H1 (cell line): ENCODE data around the gene PDZD2. TPM values are rescaled to one million over a fixed set of nuclear protein-coding genes. Genes with fewer than 3 reads are reported as not detected.

ENCODE experiments used
- CTCF ChIA-PET: fragments of 300-600 bp; sonication (Branson Sonifier 250); formaldehyde crosslinking; loops from one replicate; lab custom pipeline; 2021; ENCODE audit not compliant: partially characterized antibody; lab: Charles Lee
- POLR2A ChIA-PET: fragments of 300-600 bp; sonication (Branson Sonifier 250); formaldehyde crosslinking; loops from one replicate; lab custom pipeline; 2021; ENCODE audit warnings: inconsistent platforms; ENCODE audit not compliant: partially characterized antibody; lab: Charles Lee
- DNase-seq, 2 experiments: peaks; one replicate each; pipeline versions ENCODE4 v3.0.0 to v3.0.0-alpha.2; 2010 to 2022; ENCODE audit warnings: low spot score in 2 of 2, low read depth in 1 of 2, mixed read lengths in 1 of 2
- FAIRE-seq: peaks from 2 replicates; lab custom pipeline; 2011; peaks lifted over from hg19 to GRCh38; lab: Jason Lieb, UNC
- H2AFZ ChIP-seq: 2 replicates; pipeline ENCODE4 v1.8.1; 2012; ENCODE audit warnings: low read length, inconsistent platforms
- H2AK5ac ChIP-seq: 2 replicates; pipeline ENCODE4 v1.6.1; 2013; ENCODE audit warnings: low read depth, low read length
- H2BK120ac ChIP-seq: replicated peaks from 2 replicates; pipeline ENCODE3; 2013; ENCODE audit warnings: low read depth, low read length, inconsistent platforms
- H2BK12ac ChIP-seq: 2 replicates; pipeline ENCODE4 v1.6.1; 2013; ENCODE audit warnings: low read depth, low read length
- H2BK15ac ChIP-seq: 2 replicates; pipeline ENCODE4 v1.6.1; 2013; ENCODE audit warnings: low read length
- H2BK20ac ChIP-seq: 2 replicates; pipeline ENCODE4 v1.6.1; 2013; ENCODE audit warnings: low read length
- H2BK5ac ChIP-seq: 2 replicates; pipeline ENCODE4 v1.6.1; 2013; ENCODE audit warnings: low read depth, low read length
- H3K14ac ChIP-seq: 2 replicates; pipeline ENCODE4 v1.6.1; 2013; ENCODE audit warnings: inconsistent platforms; ENCODE audit not compliant: insufficient read length
- H3K18ac ChIP-seq: 2 replicates; pipeline ENCODE4 v1.6.1; 2013; ENCODE audit warnings: low read length; ENCODE audit errors: extremely low read depth
- H3K23ac ChIP-seq: 2 replicates; pipeline ENCODE4 v1.6.1; 2013; ENCODE audit warnings: inconsistent platforms; ENCODE audit not compliant: insufficient read length
- H3K23me2 ChIP-seq: 2 replicates; pipeline ENCODE4 v1.6.1; 2013; ENCODE audit warnings: low read depth, low read length
- H3K27ac ChIP-seq: 2 replicates; pipeline ENCODE4 v1.6.1; 2011; ENCODE audit warnings: low read depth, low read length, inconsistent platforms
- H3K27me3 ChIP-seq, 4 experiments: replicated peaks in 1 of 4; 1 replicate in 1 of 4; 2 replicates in 3 of 4; pipeline versions ENCODE4 v1.6.1 to v1.8.1; 2011 to 2013; ENCODE audit warnings: low read length in 3 of 4, mild to moderate bottlenecking in 3 of 4, inconsistent platforms in 2 of 4, mixed read lengths in 2 of 4, moderate library complexity in 1 of 4; ENCODE audit not compliant: control insufficient read depth in 3 of 4, insufficient read depth in 3 of 4; ENCODE audit errors: extremely low read depth in 1 of 4
- H3K36me3 ChIP-seq, 4 experiments: 2 replicates each; pipeline versions ENCODE4 v1.6.1 to v1.8.1; 2011 to 2013; ENCODE audit warnings: mild to moderate bottlenecking in 4 of 4, low read length in 3 of 4, moderate library complexity in 2 of 4, control low read depth in 1 of 4, inconsistent platforms in 1 of 4; ENCODE audit not compliant: insufficient read depth in 4 of 4, control insufficient read depth in 2 of 4
- H3K4ac ChIP-seq: replicated peaks from 2 replicates; pipeline ENCODE3; 2013; ENCODE audit warnings: low read length, low read depth, mixed read lengths, inconsistent platforms; ENCODE audit not compliant: insufficient read length
- H3K4me1 ChIP-seq, 4 experiments: replicated peaks in 1 of 4; 1 replicate in 1 of 4; 2 replicates in 3 of 4; pipeline versions ENCODE4 v1.6.1 to v1.8.1; 2011 to 2013; ENCODE audit warnings: low read length in 3 of 4, inconsistent platforms in 2 of 4, mixed read lengths in 1 of 4; ENCODE audit not compliant: insufficient read depth in 4 of 4, control insufficient read depth in 3 of 4
- H3K4me2 ChIP-seq, 2 experiments: 2 replicates each; pipeline versions ENCODE4 v1.6.1 to v1.8.1; 2011 to 2013; ENCODE audit warnings: low read depth in 2 of 2, low read length in 2 of 2, control low read depth in 1 of 2, inconsistent platforms in 1 of 2, mild to moderate bottlenecking in 1 of 2; ENCODE audit not compliant: insufficient read depth in 1 of 2
- H3K4me3 ChIP-seq, 4 experiments: fragments of 200-600, 300-600 bp in 1 of 4; sonication (generic), shearing (Covaris generic), sonication (Bioruptor Twin) in 1 of 4; 2 replicates each; pipeline versions ENCODE4 v1.5.1 to v1.8.1; 2011 to 2016; ENCODE audit warnings: low read length in 4 of 4, low read depth in 3 of 4, control low read depth in 2 of 4, inconsistent platforms in 2 of 4, mild to moderate bottlenecking in 2 of 4, mixed read lengths in 1 of 4, moderate library complexity in 1 of 4; ENCODE audit not compliant: insufficient read depth in 2 of 4; ENCODE audit errors: extremely low read depth in 1 of 4
- H3K56ac ChIP-seq: replicated peaks from 2 replicates; pipeline ENCODE3; 2013; ENCODE audit warnings: low read depth, mild to moderate bottlenecking, mixed read lengths, low read length, inconsistent platforms; ENCODE audit not compliant: insufficient read length
- H3K79me1 ChIP-seq: 2 replicates; pipeline ENCODE4 v1.6.1; 2013; ENCODE audit warnings: low read depth, low read length, control low read depth
- H3K79me2 ChIP-seq, 2 experiments: 2 replicates each; pipeline versions ENCODE4 v1.6.1 to v1.8.1; 2012 to 2013; ENCODE audit warnings: low read length in 2 of 2, mild to moderate bottlenecking in 2 of 2, inconsistent platforms in 1 of 2; ENCODE audit not compliant: insufficient read depth in 2 of 2, control insufficient read depth in 1 of 2
- H3K9ac ChIP-seq, 4 experiments: replicated peaks in 1 of 4; 1 replicate in 1 of 4; 2 replicates in 3 of 4; pipeline versions ENCODE4 v1.6.1 to v1.8.1; 2011 to 2013; ENCODE audit warnings: low read depth in 3 of 4, low read length in 3 of 4, control low read depth in 2 of 4, mild to moderate bottlenecking in 2 of 4, moderate library complexity in 2 of 4, inconsistent platforms in 1 of 4; ENCODE audit errors: extremely low read depth in 1 of 4
- H3K9me3 ChIP-seq, 2 experiments: 2 replicates each; pipeline versions ENCODE4 v1.6.1 to v1.8.1; 2012 to 2013; ENCODE audit warnings: mild to moderate bottlenecking in 2 of 2, moderate library complexity in 2 of 2, control low read depth in 1 of 2, inconsistent platforms in 1 of 2, low read depth in 1 of 2, low read length in 1 of 2, mixed read lengths in 1 of 2; ENCODE audit not compliant: insufficient read depth in 2 of 2
- H4K20me1 ChIP-seq, 2 experiments: replicated peaks in 1 of 2; 2 replicates each; pipeline versions ENCODE3 to v1.8.1; 2011 to 2013; ENCODE audit warnings: inconsistent platforms in 2 of 2, low read length in 2 of 2, mild to moderate bottlenecking in 1 of 2; ENCODE audit not compliant: insufficient read depth in 2 of 2, control insufficient read depth in 1 of 2
- H4K5ac ChIP-seq: 2 replicates; pipeline ENCODE4 v1.6.1; 2013; ENCODE audit warnings: low read length, low read depth, mixed read lengths, inconsistent platforms; ENCODE audit not compliant: insufficient read length
- H4K8ac ChIP-seq: 2 replicates; pipeline ENCODE4 v1.8.0; 2013; ENCODE audit warnings: mild to moderate bottlenecking, moderate library complexity, low read length, inconsistent platforms; ENCODE audit not compliant: insufficient read depth; ENCODE audit errors: extremely low read depth
- H4K91ac ChIP-seq: replicated peaks from 2 replicates; pipeline ENCODE3; 2013; ENCODE audit warnings: low read length, mixed read lengths, inconsistent platforms; ENCODE audit not compliant: insufficient read length
- FOSL1 ChIP-seq: IDR thresholded peaks from 2 replicates; pipeline ENCODE4 v1.6.1; 2011; ENCODE audit warnings: mild to moderate bottlenecking, low read depth, low read length, moderate library complexity; ENCODE audit not compliant: insufficient read depth
- WGBS, 2 experiments: shearing (Covaris generic) in 1 of 2; methylation state at CpG; one replicate each; pipeline versions ENCODE4 v1.1.6 to v1.1.7; 2013 to 2015; ENCODE audit warnings: low lambda C conversion rate in 2 of 2, mixed read lengths in 2 of 2, inconsistent platforms in 1 of 2, low coverage in 1 of 2, missing lambda C conversion rate in 1 of 2; ENCODE audit not compliant: insufficient replicate concordance in 2 of 2, insufficient coverage in 1 of 2, insufficient read length in 1 of 2; ENCODE audit errors: extremely low coverage in 1 of 2, missing lambda C conversion rate in 1 of 2; 5-methylcytosine and 5-hydroxymethylcytosine counted together
- polyA plus RNA-seq, 7 experiments: library from polyadenylated mRNA; depleted of rRNA in 3 of 7; stranded (reverse) in 5 of 7; unstranded in 2 of 7; fragments of >200 nt in 5 of 7; fragments of 200-250 nt in 2 of 7; gene quantifications; 1 replicate in 5 of 7; 2 replicates in 1 of 7; 4 replicates in 1 of 7; pipeline versions ENCODE4 v1.2.1 to v1.2.3, GENCODE V29; 2011 to 2013; ENCODE audit warnings: missing spikeins in 2 of 7, mixed read lengths in 2 of 7
- total RNA-seq: library from RNA; stranded (reverse); fragmentation: NEBNext Ultra II Directional; extraction: Animal tissue kit (Norgen Biotek cat#: 25700); gene quantifications from 2 replicates; pipeline ENCODE4 v1.2.1, GENCODE V29; 2021

Gene PDZD2
- total and polyA plus RNA-seq, 2 of the 8 experiments (the other 6 are each of a cell fraction or from before 2014, with no cell fraction given), result 1.2 to 6.8 TPM

DNA sequence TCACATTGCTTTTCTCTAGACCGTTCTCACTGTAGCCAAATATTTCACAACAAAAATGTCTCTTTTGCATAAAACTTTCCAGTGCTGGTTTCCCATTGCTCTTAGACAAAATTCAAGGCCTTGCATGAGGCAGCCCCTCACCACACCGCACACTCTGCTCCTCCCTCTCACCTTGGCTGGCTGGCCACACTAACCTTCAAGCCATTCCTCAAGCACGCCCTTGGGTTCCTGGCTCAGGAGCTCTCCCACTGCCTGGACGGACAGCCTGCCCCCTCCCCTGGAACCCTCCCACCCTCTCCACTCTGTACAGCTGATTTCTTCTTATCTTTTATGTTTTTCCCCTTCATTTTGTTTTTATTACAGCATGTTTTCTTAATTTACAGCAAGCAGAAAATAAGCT, 83.2 kb downstream of the PDZD2 start:
- 89% methylated on average over 4 of the region's 4 CpGs; no CpG with 5 or more reads in 1 of the 2 experiments for WGBS, 2 experiments
- H2AK5ac ChIP-seq, result no peak overlapping the region
- no peaks in the 10 kb centered on the region for H3K27me3 ChIP-seq
- no peak overlapping the region for H3K9ac ChIP-seq
- H3K79me1 ChIP-seq, result no peaks in the 10 kb centered on the region
- no peak overlapping the region for H3K4me2 ChIP-seq
- no peak for FAIRE-seq
- 0 out of 2 replicates have a peak overlapping the region, but pooled peaks have one; percentile 52 for H2BK20ac ChIP-seq
- H4K5ac ChIP-seq, result no peak overlapping the region
- POLR2A ChIA-PET, result no interaction called here
- 0 out of 2 replicates have a peak overlapping the region, but pooled peaks have one; percentile 33 for H2BK12ac ChIP-seq
- no peaks in the 10 kb centered on the region for H3K9me3 ChIP-seq
- no peak overlapping the region for H3K4ac ChIP-seq
- H3K56ac ChIP-seq, result no peak overlapping the region
- H2BK15ac ChIP-seq, result peak overlapping the region; percentile 77; the same call in 1 of the 2 replicates
- H3K4me3 ChIP-seq, result no peak overlapping the region
- H4K91ac ChIP-seq, result peak overlapping the region; percentile 67
- no peak overlapping the region for H4K8ac ChIP-seq
- CTCF ChIA-PET, result interaction anchor here (1.1 kb wide), 1 partner anchor 44 kb away, joined by 3 read pairs; no protein-coding TSS in a partner anchor
- H3K23ac ChIP-seq, result no peak overlapping the region
- H3K79me2 ChIP-seq, result no peaks in the 10 kb centered on the region
- DNase-seq, result no peak
- no peak overlapping the region for H2BK120ac ChIP-seq
- H2AFZ ChIP-seq, result no peak overlapping the region
- H2BK5ac ChIP-seq, result no peak overlapping the region
- H3K23me2 ChIP-seq, result no peaks in the 10 kb centered on the region
- H3K27ac ChIP-seq, result no peak overlapping the region
- H3K18ac ChIP-seq, result no peak overlapping the region
- H3K14ac ChIP-seq, result no peak overlapping the region
- no peaks in the 10 kb centered on the region; a peak in 2 of 7 replicates for H3K4me1 ChIP-seq
- H3K36me3 ChIP-seq, result no peaks in the 10 kb centered on the region
- no peaks in the 10 kb centered on the region for H4K20me1 ChIP-seq
- no peak for TF ChIP-seq FOSL1
